ENCODE measurements around the gene NPFFR2. TPM values are rescaled to one million over a fixed set of nuclear protein-coding genes. Genes with fewer than 3 reads are reported as not detected.

The NPFFR2 gene
- total RNA-seq, 2 donors from 2014 or later, result 0.45 TPM; not detected in 1

- DNase-seq (ENCODE audit: low spot score), result no peak
Measured at GRCh38 chr4:72063726-72064125, 31.9 kb downstream of the NPFFR2 start.

GRCh38 chr4:72067051-72067450, 35.3 kb downstream of the NPFFR2 start:
- Histone ChIP-seq H3K9me3 (no peaks in the 10 kb centered on the region), H3K36me3 (no peaks in the 10 kb centered on the region), H3K4me1 (replicated peaks) (no peaks in the 10 kb centered on the region), H3K27ac (no peak overlapping the region), H3K4me3 (no peak overlapping the region), H3K27me3 (replicated peaks; ENCODE audit: insufficient read depth) (no peaks in the 10 kb centered on the region)
- intact Hi-C loops (cut with DNase I), result no loop called here
- DNase-seq (ENCODE audit: low spot score), result no peak
- TF ChIP-seq CTCF (IDR thresholded peaks at IDR 0.05), result no peak
- TF ChIP-seq POLR2AphosphoS5 (IDR thresholded peaks at IDR 0.05), result no peak
- TF ChIP-seq POLR2A (IDR thresholded peaks at IDR 0.05), result no peak
- WGBS, result 77% methylated on average over 7 of the region's 7 CpGs

More at GRCh38 chr4:72063726-72064125, 31.9 kb downstream of the NPFFR2 start:
- no peaks in the 10 kb centered on the region for H3K4me1 ChIP-seq (replicated peaks)
- no peaks in the 10 kb centered on the region for H3K27me3 ChIP-seq (replicated peaks; ENCODE audit: insufficient read depth)
- intact Hi-C loops (cut with DNase I), result no loop called here
- H3K9me3 ChIP-seq, result no peaks in the 10 kb centered on the region
- no peak overlapping the region for H3K27ac ChIP-seq
- no peaks in the 10 kb centered on the region for H3K36me3 ChIP-seq
- no peak for TF ChIP-seq CTCF (IDR thresholded peaks at IDR 0.05)
- TF ChIP-seq POLR2A (IDR thresholded peaks at IDR 0.05), result no peak
- H3K4me3 ChIP-seq, result no peak overlapping the region
- WGBS, result 63% methylated on average over 2 of the region's 2 CpGs

GRCh38 chr4:72073816-72074215, 42.0 kb downstream of the NPFFR2 start:
- TF ChIP-seq POLR2A (IDR thresholded peaks at IDR 0.05), result no peak
- TF ChIP-seq POLR2AphosphoS5 (IDR thresholded peaks at IDR 0.05), result no peak
- no peak for TF ChIP-seq CTCF (IDR thresholded peaks at IDR 0.05)
- Histone ChIP-seq H3K27me3 (replicated peaks; ENCODE audit: insufficient read depth) (no peaks in the 10 kb centered on the region), H3K27ac (no peak overlapping the region), H3K9me3 (no peaks in the 10 kb centered on the region), H3K36me3 (no peaks in the 10 kb centered on the region), H3K4me3 (no peak overlapping the region), H3K4me1 (replicated peaks) (no peaks in the 10 kb centered on the region)
- DNase-seq (ENCODE audit: low spot score), result no peak
- intact Hi-C loops (cut with DNase I), result no loop called here

GRCh38 chr4:72076562-72076961, 44.8 kb downstream of the NPFFR2 start:
- no peak overlapping the region for H3K27ac ChIP-seq
- no peak for DNase-seq (ENCODE audit: low spot score)

More at GRCh38 chr4:72076562-72076961, 44.8 kb downstream of the NPFFR2 start:
- Histone ChIP-seq H3K4me1 (replicated peaks) (no peaks in the 10 kb centered on the region), H3K36me3 (no peaks in the 10 kb centered on the region), H3K9me3 (no peaks in the 10 kb centered on the region), H3K27me3 (replicated peaks; ENCODE audit: insufficient read depth) (no peaks in the 10 kb centered on the region), H3K4me3 (no peak overlapping the region)
- TF ChIP-seq POLR2AphosphoS5 (IDR thresholded peaks at IDR 0.05) (no peak), POLR2A (IDR thresholded peaks at IDR 0.05) (no peak), CTCF (IDR thresholded peaks at IDR 0.05) (no peak)
- intact Hi-C loops (cut with DNase I), result no loop called here
